ENCODE data around the gene POU4F1.

The POU4F1 gene

DNA sequence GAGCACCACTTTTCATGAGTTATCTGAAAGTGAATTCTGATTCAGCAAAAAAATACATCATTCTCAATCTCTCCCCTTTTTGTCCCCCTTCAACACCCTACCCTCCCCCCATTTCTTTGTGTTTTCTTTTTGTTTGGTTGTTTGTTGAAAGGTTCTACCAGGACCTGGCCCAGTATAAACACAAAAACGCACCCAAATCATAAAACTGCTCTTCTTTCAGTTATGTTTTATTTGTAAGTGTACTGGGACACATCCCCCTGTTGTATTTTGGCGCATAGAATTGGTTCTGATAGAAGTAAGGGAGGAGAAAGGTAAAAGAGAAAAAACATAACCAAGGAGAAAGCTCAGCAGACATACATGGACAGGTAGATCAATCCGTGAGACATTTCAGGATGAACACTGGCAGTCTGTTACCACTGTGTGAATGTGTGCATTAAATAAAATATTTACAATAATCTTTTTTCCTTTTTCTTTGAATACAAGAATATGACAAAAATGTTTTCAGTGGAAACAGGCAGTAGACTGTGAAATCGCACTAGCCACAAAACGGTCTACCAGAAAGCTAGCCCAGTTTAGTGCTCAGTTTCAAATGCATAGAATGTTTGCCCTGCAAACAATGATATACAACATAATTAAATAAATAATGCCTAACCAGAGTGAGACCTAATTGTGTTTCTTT is 4.2 kb downstream of the POU4F1 start:
- no peak for DNase-seq (ENCODE audit: low read depth, low spot score)
- H3K4me1 ChIP-seq (ENCODE audit: control insufficient read depth, insufficient read depth, low read length), result peaks cover 8% of the 10 kb centered on the region
- no peaks in the 10 kb centered on the region; the same call in 1 of the 2 replicates for H3K36me3 ChIP-seq (ENCODE audit: control insufficient read depth, insufficient read depth, low read length)
- whole genome bisulfite sequencing (ENCODE audit: insufficient coverage, insufficient read length), result no CpG with 5 or more reads among the region's 5 CpGs
- no peak overlapping the region for H3K27ac ChIP-seq (ENCODE audit: low read length)
- no peak overlapping the region for H3K4me3 ChIP-seq (ENCODE audit: low read length)
- H3K27me3 ChIP-seq (ENCODE audit: control insufficient read depth, insufficient read depth, low read length), result peaks cover 83% of the 10 kb centered on the region
- no peaks in the 10 kb centered on the region for H3K9me3 ChIP-seq (ENCODE audit: control insufficient read depth, insufficient read depth, low read length)

DNA sequence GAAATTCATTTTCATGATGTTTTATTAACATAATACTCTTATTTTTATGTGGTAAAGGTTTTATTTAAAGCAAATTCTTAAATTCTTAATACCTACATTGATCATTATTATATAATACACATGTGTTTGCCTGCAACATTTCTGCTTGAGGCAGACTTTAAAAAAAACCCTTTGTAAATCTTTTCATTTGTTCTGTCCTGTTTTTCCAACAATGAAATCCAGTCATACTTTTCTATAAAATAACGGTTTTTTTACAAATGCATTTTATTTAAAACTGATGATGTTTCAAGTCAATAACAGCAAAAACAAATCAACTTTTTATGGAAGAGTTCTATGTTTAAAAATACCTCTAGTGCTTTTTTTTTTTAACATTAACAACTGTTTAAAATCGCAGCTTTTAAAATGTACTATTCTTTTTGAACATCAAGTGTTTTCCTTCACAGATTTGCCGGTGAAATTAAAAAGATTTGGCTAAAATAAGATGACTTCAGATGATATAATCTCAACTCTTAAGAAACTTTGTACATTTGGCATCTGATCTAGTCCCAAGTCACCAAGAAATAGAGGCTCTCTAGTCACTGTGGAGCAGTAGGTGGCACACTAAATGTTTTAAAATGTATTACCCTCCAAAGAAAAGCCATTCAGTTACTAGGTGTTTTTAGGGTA is 5.1 kb downstream of the POU4F1 start:
- Histone ChIP-seq H3K4me1 (ENCODE audit: control insufficient read depth, insufficient read depth, low read length) (peaks cover 8% of the 10 kb centered on the region), H3K27ac (ENCODE audit: low read length) (no peak overlapping the region), H3K27me3 (ENCODE audit: control insufficient read depth, insufficient read depth, low read length) (peaks cover 84% of the 10 kb centered on the region), H3K9me3 (ENCODE audit: control insufficient read depth, insufficient read depth, low read length) (no peaks in the 10 kb centered on the region), H3K4me3 (ENCODE audit: low read length) (no peak overlapping the region), H3K36me3 (ENCODE audit: control insufficient read depth, insufficient read depth, low read length) (no peaks in the 10 kb centered on the region; the same call in 1 of the 2 replicates)
- no peak for DNase-seq (ENCODE audit: low read depth, low spot score)
- no CpG with 5 or more reads among the region's 3 CpGs for WGBS (ENCODE audit: insufficient coverage, insufficient read length)

DNA sequence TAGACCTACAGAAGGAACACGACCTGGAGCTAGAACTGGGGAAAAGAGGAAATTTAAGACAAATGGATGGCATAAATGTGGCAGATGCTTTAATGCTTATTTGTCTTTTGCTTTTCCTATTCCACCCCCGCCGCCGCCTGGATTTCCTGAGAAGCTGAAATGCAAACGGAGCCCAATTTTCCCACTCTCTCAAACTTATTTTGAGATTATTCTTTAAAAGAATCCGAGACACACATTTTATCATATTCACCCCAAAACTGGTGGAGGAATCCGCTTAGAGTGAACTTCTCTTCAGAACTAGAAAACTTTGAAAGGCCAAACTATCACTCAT is 5.8 kb downstream of the POU4F1 start:
- Histone ChIP-seq H3K9me3 (ENCODE audit: control insufficient read depth, insufficient read depth, low read length) (no peaks in the 10 kb centered on the region), H3K4me3 (ENCODE audit: low read length) (no peak overlapping the region), H3K27me3 (ENCODE audit: control insufficient read depth, insufficient read depth, low read length) (peaks cover 84% of the 10 kb centered on the region), H3K27ac (ENCODE audit: low read length) (no peak overlapping the region), H3K36me3 (ENCODE audit: control insufficient read depth, insufficient read depth, low read length) (no peaks in the 10 kb centered on the region; the same call in 1 of the 2 replicates), H3K4me1 (ENCODE audit: control insufficient read depth, insufficient read depth, low read length) (peaks cover 8% of the 10 kb centered on the region)
- no peak for DNase-seq (ENCODE audit: low read depth, low spot score)
- no CpG with 5 or more reads among the region's 7 CpGs for WGBS (ENCODE audit: insufficient coverage, insufficient read length)

DNA sequence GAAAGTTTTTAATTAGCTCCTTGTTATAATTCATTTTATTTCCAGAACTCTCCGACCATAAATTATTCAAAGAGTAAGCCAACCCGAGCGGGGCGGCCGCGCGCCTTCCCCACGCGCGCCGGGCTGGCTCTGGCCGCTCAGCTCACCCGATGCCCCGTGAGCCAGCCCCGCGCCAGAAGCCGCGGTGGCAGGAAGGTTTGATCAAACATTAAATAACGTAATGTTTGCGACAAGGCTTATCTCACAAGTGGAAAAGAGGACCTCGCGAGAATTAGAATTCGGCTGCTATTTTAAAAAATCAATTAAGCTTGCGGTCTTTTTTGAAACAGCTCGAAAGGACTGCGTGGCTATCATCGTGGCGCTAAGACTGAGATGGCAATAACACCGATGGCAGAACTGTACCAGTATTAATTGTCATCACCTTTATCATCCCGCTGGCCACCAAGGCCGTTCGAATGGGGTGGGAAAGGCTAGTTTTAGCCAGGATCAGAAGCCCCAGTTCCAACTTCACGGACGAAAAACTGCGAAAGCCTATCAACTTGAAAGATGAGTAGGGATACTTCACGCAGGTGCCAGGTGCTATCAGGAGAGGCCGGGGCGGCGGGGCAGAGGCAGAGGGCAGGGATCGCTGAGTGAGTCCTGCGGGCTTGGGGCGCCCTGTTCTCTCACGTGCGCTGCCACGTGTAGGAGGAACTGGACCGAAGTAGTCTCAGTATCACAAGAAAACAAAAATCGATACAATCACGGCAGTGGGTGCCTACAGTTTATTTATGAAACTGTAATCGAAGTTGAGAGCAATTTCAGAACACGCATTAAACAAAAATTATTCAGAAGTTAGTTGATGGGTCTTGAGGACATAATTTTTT is 6.4 kb downstream of the POU4F1 start:
- Histone ChIP-seq H3K9me3 (ENCODE audit: control insufficient read depth, insufficient read depth, low read length) (no peaks in the 10 kb centered on the region), H3K36me3 (ENCODE audit: control insufficient read depth, insufficient read depth, low read length) (no peaks in the 10 kb centered on the region; the same call in 1 of the 2 replicates), H3K4me3 (ENCODE audit: low read length) (peak overlapping the region; percentile 54; the same call in 1 of the 2 replicates), H3K4me1 (ENCODE audit: control insufficient read depth, insufficient read depth, low read length) (peaks cover 7% of the 10 kb centered on the region), H3K27me3 (ENCODE audit: control insufficient read depth, insufficient read depth, low read length) (peaks cover 82% of the 10 kb centered on the region), H3K27ac (ENCODE audit: low read length) (no peak overlapping the region)
- WGBS (ENCODE audit: insufficient coverage, insufficient read length), result no CpG with 5 or more reads among the region's 50 CpGs
- DNase-seq (ENCODE audit: low read depth, low spot score), result no peak

DNA sequence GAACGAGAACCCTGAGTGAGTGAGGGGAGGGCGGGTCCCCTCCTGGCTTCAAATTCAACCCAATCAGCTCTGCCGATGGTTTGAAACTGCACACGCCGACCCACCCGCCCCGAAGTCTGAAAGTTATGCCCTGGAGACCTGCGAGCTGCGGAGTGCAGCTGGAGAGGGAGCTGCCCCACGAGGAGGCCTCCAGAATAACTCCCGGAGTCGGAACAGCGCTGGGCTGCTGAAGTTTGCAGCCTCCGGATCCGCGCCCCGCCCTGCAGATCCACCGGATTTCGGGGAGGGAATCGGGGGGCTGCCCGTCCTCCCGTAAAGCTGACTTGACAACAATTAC is 7.0 kb downstream of the POU4F1 start:
- H3K36me3 ChIP-seq (ENCODE audit: control insufficient read depth, insufficient read depth, low read length), result no peaks in the 10 kb centered on the region; the same call in 1 of the 2 replicates
- no peak overlapping the region for H3K27ac ChIP-seq (ENCODE audit: low read length)
- no peak for DNase-seq (ENCODE audit: low read depth, low spot score)
- no CpG with 5 or more reads among the region's 22 CpGs for WGBS (ENCODE audit: insufficient coverage, insufficient read length)
- H3K9me3 ChIP-seq (ENCODE audit: control insufficient read depth, insufficient read depth, low read length), result no peaks in the 10 kb centered on the region
- H3K4me3 ChIP-seq (ENCODE audit: low read length), result peak overlapping the region; percentile 54; the same call in 1 of the 2 replicates
- H3K4me1 ChIP-seq (ENCODE audit: control insufficient read depth, insufficient read depth, low read length), result peaks cover 4% of the 10 kb centered on the region
- peaks cover 79% of the 10 kb centered on the region for H3K27me3 ChIP-seq (ENCODE audit: control insufficient read depth, insufficient read depth, low read length)

DNA sequence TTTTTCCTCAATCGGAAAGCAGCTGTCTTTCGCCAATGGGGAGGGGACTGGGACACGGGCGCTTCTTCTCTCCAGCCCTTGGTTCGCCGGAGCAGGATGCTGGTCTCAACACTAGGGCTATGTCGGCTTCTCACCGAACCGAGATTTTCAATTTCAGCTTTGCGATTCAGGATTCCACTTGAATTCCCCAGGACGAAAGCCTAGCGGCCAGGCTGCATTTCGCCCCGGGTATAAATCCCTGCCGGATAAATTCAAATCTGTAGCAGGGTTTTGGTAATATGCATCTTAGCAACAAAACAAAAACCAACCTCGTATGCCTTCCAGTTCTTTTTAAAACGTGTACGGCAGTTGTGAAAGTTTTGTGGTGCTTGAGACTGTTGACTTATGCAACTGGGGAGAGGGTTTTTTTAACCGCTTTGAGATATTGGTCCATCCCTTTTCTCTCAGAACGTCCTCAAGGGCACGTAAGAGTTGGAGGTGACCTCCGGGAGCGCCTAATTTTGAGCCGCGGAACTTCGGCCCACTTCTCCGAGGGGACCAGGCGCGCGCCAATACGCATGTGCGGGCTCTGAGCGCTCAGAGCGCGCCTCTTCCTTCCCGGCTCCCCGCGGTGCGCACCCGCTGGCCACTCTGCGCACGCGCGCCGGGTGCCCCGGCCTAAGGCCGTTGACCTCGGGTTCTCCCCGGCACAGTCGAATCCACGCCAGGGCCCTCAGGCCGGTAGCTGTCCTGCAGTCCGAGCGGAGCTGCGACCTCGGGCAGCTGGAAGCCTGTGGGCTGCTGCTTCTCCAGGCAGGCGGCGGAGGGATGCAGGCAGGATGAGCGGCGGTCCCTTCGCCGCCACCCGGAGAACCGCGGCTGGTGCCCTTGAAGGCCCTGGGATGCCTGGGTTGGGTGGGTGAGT is 7.6 kb downstream of the POU4F1 start:
- Histone ChIP-seq H3K27ac (ENCODE audit: low read length) (no peak overlapping the region), H3K9me3 (ENCODE audit: control insufficient read depth, insufficient read depth, low read length) (no peaks in the 10 kb centered on the region), H3K27me3 (ENCODE audit: control insufficient read depth, insufficient read depth, low read length) (peaks cover 72% of the 10 kb centered on the region), H3K4me3 (ENCODE audit: low read length) (peak overlapping the region; percentile 54; the same call in 1 of the 2 replicates), H3K36me3 (ENCODE audit: control insufficient read depth, insufficient read depth, low read length) (no peaks in the 10 kb centered on the region; the same call in 1 of the 2 replicates), H3K4me1 (ENCODE audit: control insufficient read depth, insufficient read depth, low read length) (peaks cover 4% of the 10 kb centered on the region; the same call in 1 of the 2 replicates)
- DNase-seq (ENCODE audit: low read depth, low spot score), result no peak
- WGBS (ENCODE audit: insufficient coverage, insufficient read length), result no CpG with 5 or more reads among the region's 65 CpGs

DNA sequence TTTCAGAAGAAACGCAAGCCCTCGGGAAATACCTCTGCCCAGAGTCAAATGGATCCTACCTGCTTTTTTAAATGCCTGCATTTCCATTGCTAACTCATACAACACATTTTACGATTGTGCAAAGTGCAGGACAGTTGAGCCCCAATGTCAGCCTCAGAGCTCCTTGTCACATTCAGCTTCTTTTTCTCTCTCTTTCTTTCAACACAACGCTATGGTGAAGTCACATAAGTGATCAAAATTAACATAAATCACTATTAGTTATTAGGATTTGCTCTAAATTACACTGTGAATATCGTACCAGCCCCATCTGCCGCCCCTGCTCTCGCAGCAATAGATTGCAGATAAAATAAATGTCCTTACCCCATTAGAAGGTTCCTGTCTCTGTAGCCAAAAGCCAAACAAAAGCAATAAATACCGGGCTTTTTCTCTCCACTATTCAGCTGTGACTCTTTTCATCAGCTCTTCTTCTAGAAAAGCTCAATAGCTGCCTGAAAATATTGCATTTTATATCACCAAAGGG is 8.8 kb downstream of the POU4F1 start:
- H3K27me3 ChIP-seq (ENCODE audit: control insufficient read depth, insufficient read depth, low read length), result peaks cover 63% of the 10 kb centered on the region

DNA sequence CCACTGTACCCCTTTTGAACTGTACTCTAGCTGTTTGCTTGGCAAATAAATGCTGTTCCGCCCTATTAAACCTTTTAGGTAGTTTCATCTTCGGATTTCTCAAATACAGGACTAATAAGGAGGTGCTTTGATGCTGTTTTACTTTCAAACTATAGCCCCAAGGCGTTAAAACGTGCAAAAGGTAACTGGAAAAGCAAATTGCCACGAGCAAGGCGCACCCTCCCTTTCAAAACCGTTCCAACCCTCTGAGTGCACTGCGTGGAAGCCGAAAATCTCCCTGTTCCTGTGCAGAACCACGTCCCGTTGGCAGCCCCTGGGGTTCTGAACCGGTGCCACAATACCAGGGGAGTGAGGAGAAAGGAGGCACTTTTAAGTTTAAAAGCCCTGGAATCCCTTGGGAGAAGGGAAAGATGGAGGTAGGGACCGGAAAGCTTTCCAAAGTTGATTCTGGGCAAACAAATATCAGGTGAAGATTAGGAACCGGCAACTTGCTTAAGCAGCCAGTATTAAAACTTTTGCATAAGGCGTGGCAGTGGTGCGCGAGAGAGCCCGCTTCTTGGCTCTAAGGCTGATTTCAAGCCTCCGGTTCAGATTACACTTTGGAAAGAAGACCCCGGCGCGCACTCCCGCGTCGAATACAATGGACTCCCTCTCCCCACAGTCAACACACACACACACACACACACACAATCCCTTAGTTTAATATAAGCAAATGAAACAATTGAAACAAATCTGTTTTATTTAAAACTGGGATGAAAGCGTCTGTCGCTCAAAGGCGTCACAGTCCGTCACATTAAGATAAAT is 9.5 kb downstream of the POU4F1 start:
- Histone ChIP-seq H3K4me1 (ENCODE audit: control insufficient read depth, insufficient read depth, low read length) (peaks cover 4% of the 10 kb centered on the region; the same call in 1 of the 2 replicates), H3K4me3 (ENCODE audit: low read length) (no peak overlapping the region), H3K27me3 (ENCODE audit: control insufficient read depth, insufficient read depth, low read length) (peaks cover 58% of the 10 kb centered on the region), H3K36me3 (ENCODE audit: control insufficient read depth, insufficient read depth, low read length) (no peaks in the 10 kb centered on the region; the same call in 1 of the 2 replicates), H3K9me3 (ENCODE audit: control insufficient read depth, insufficient read depth, low read length) (no peaks in the 10 kb centered on the region), H3K27ac (ENCODE audit: low read length) (no peak overlapping the region)
- no peak for DNase-seq (ENCODE audit: low read depth, low spot score)
- no CpG with 5 or more reads among the region's 29 CpGs for WGBS (ENCODE audit: insufficient coverage, insufficient read length)

More for the DNA sequence above, 8.8 kb downstream of the POU4F1 start:
- no CpG with 5 or more reads among the region's 8 CpGs for WGBS (ENCODE audit: insufficient coverage, insufficient read length)
- Histone ChIP-seq H3K36me3 (ENCODE audit: control insufficient read depth, insufficient read depth, low read length) (no peaks in the 10 kb centered on the region; the same call in 1 of the 2 replicates), H3K9me3 (ENCODE audit: control insufficient read depth, insufficient read depth, low read length) (no peaks in the 10 kb centered on the region), H3K27ac (ENCODE audit: low read length) (no peak overlapping the region), H3K4me3 (ENCODE audit: low read length) (no peak overlapping the region), H3K4me1 (ENCODE audit: control insufficient read depth, insufficient read depth, low read length) (peaks cover 4% of the 10 kb centered on the region; the same call in 1 of the 2 replicates)
- no peak for DNase-seq (ENCODE audit: low read depth, low spot score)

DNA sequence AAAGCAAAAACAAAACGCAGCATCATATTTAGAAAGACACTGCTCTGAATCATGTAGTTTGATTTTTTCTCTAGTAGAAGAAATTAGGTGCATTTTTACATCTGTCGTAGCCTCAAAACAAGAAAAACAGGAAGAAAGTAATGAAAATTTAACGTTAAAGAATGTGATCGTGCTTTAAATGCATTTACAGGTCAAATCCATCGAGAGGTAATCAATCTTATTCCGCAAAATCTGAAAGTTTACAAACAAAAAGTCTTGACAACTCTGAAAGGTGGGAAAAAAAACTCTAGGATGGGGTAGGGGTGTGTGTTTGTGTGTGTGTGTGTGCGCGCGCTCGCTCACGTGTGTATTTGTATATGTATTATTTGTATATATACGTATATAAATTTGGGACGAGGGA is 10.2 kb downstream of the POU4F1 start:
- peaks cover 4% of the 10 kb centered on the region; the same call in 1 of the 2 replicates for H3K4me1 ChIP-seq (ENCODE audit: control insufficient read depth, insufficient read depth, low read length)
- H3K9me3 ChIP-seq (ENCODE audit: control insufficient read depth, insufficient read depth, low read length), result no peaks in the 10 kb centered on the region

More for the DNA sequence above, 10.2 kb downstream of the POU4F1 start:
- Histone ChIP-seq H3K4me3 (ENCODE audit: low read length) (no peak overlapping the region), H3K27ac (ENCODE audit: low read length) (no peak overlapping the region), H3K36me3 (ENCODE audit: control insufficient read depth, insufficient read depth, low read length) (no peaks in the 10 kb centered on the region; the same call in 1 of the 2 replicates), H3K27me3 (ENCODE audit: control insufficient read depth, insufficient read depth, low read length) (peaks cover 60% of the 10 kb centered on the region)
- WGBS (ENCODE audit: insufficient coverage, insufficient read length), result no CpG with 5 or more reads among the region's 13 CpGs
- DNase-seq (ENCODE audit: low read depth, low spot score), result no peak

Measured in iPS DF 6.9 (cell line).